Neural cell (in vitro differentiated cells): ENCODE measurements around the gene PNLIPRP2. TPM values are rescaled to one million over a fixed set of nuclear protein-coding genes. Genes with fewer than 3 reads are reported as not detected.

Experiments
- H2AFZ ChIP-seq: fragments of 200-600, 300-800 bp; sonication (generic), shearing (Covaris generic); 2 replicates; pipeline ENCODE4 v1.6.0; 2014; ENCODE audit warnings: low read depth, mild to moderate bottlenecking, antibody characterized with exemption, low read length, moderate library complexity
- H3F3A ChIP-seq: fragments of 200-600 bp; shearing (Covaris generic); 2 replicates; pipeline ENCODE4 v1.6.1; 2016; ENCODE audit warnings: mild to moderate bottlenecking, moderate library complexity, mixed read lengths, antibody characterized with exemption, low read length; ENCODE audit not compliant: insufficient read depth, poor library complexity, severe bottlenecking
- H3K27ac ChIP-seq: fragments of 200-600, 300-800 bp; sonication (generic), shearing (Covaris generic); 2 replicates; pipeline ENCODE4 v1.5.1; 2014; ENCODE audit warnings: mild to moderate bottlenecking, low read length, moderate library complexity
- H3K27me3 ChIP-seq: fragments of 300-800, 200-600 bp; sonication (generic), shearing (Covaris generic); 2 replicates; pipeline ENCODE4 v1.6.0; 2014; ENCODE audit warnings: mild to moderate bottlenecking, low read depth, low read length, moderate library complexity; ENCODE audit not compliant: insufficient read depth
- H3K36me3 ChIP-seq: fragments of 300-800, 200-600 bp; sonication (generic), shearing (Covaris generic); 2 replicates; pipeline ENCODE4 v1.5.1; 2014; ENCODE audit warnings: mild to moderate bottlenecking, antibody characterized with exemption, low read length, moderate library complexity; ENCODE audit not compliant: insufficient read depth
- H3K4me2 ChIP-seq: fragments of 300-800, 200-600 bp; sonication (generic), shearing (Covaris generic); 2 replicates; pipeline ENCODE4 v1.6.0; 2014; ENCODE audit warnings: mild to moderate bottlenecking, low read length
- H3K4me3 ChIP-seq: fragments of 300-800, 200-600 bp; sonication (generic), shearing (Covaris generic); 2 replicates; pipeline ENCODE4 v1.5.1; 2014; ENCODE audit warnings: mild to moderate bottlenecking, low read length, moderate library complexity
- H3K79me2 ChIP-seq: fragments of 200-600 bp; shearing (Covaris generic); replicated peaks from 2 replicates; pipeline ENCODE4 v1.6.0; 2014; ENCODE audit warnings: mild to moderate bottlenecking, low read length, moderate library complexity; ENCODE audit not compliant: insufficient read depth
- H3K9ac ChIP-seq: fragments of 300-800, 200-600 bp; sonication (generic), shearing (Covaris generic); 2 replicates; pipeline ENCODE4 v1.6.1; 2016; ENCODE audit warnings: mild to moderate bottlenecking, low read length, mixed read lengths
- H3K9me2 ChIP-seq: fragments of 200-600 bp; shearing (Covaris generic); 2 replicates; pipeline ENCODE4 v1.6.1; 2016; ENCODE audit warnings: mild to moderate bottlenecking, low read length, mixed read lengths; ENCODE audit not compliant: insufficient read depth
- H3K9me3 ChIP-seq: fragments of 200-600, 300-800 bp; sonication (generic), shearing (Covaris generic); 2 replicates; pipeline ENCODE4 v1.6.1; 2016; ENCODE audit warnings: mild to moderate bottlenecking, mixed run types, low read length, moderate library complexity, mixed read lengths
- H4K20me1 ChIP-seq: fragments of 200-600 bp; shearing (Covaris generic); 2 replicates; pipeline ENCODE4 v1.6.1; 2016; ENCODE audit warnings: mild to moderate bottlenecking, mixed run types; ENCODE audit not compliant: insufficient read depth
- CTCF ChIP-seq: fragments of 450-650 bp; IDR thresholded peaks from 2 replicates; pipeline ENCODE4 v1.5.1; 2014; ENCODE audit warnings: antibody characterized with exemption, mild to moderate bottlenecking, moderate library complexity; ENCODE audit not compliant: poor library complexity, severe bottlenecking
- EP300 ChIP-seq: fragments of 450-650 bp; conservative IDR thresholded peaks from 2 replicates; pipeline ENCODE4 v1.6.1; 2014; ENCODE audit warnings: antibody characterized with exemption, mild to moderate bottlenecking, moderate library complexity; ENCODE audit not compliant: poor library complexity, severe bottlenecking
- EZH2 ChIP-seq: fragments of 200-600, 300-800 bp; shearing (Covaris generic), sonication (generic); IDR thresholded peaks from 2 replicates; pipeline ENCODE4 v1.6.1; 2014; ENCODE audit warnings: antibody characterized with exemption, low read length, borderline replicate concordance, mild to moderate bottlenecking; ENCODE audit not compliant: insufficient read depth, poor library complexity, severe bottlenecking
- MXI1 ChIP-seq: fragments of 450-650 bp; conservative IDR thresholded peaks from 2 replicates; pipeline ENCODE4 v1.6.1; 2014; ENCODE audit warnings: antibody characterized with exemption, mild to moderate bottlenecking; ENCODE audit not compliant: poor library complexity, severe bottlenecking
- POLR2AphosphoS5 ChIP-seq: IDR thresholded peaks from 2 replicates; pipeline ENCODE4 v1.6.1; 2012
- RAD21 ChIP-seq: fragments of 450-650 bp; conservative IDR thresholded peaks from 2 replicates; pipeline ENCODE4 v1.6.1; 2014; ENCODE audit warnings: antibody characterized with exemption, mild to moderate bottlenecking, moderate library complexity
- REST ChIP-seq: IDR thresholded peaks from 2 replicates; pipeline ENCODE4 v1.6.1; 2012; ENCODE audit warnings: borderline replicate concordance
- SMC3 ChIP-seq: fragments of 450-650 bp; conservative IDR thresholded peaks from 2 replicates; pipeline ENCODE4 v1.6.1; 2014; ENCODE audit warnings: antibody characterized with exemption, mild to moderate bottlenecking, moderate library complexity; ENCODE audit not compliant: poor library complexity
- TAF1 ChIP-seq: IDR thresholded peaks from 2 replicates; pipeline ENCODE4 v1.6.1; 2012; ENCODE audit warnings: low read depth
- polyA plus RNA-seq: library from polyadenylated mRNA; depleted of rRNA; stranded (reverse); fragments of >200 nt; gene quantifications from 2 replicates; pipeline ENCODE4 v1.2.3, GENCODE V29; 2014

The PNLIPRP2 gene
- polyA plus RNA-seq, 1 donor from 2014 or later = not detected

GRCh38 chr10:116685807-116686206 lies 65.1 kb downstream of the PNLIPRP2 start:
- no peak overlapping the region for H3K4me2 ChIP-seq
- no peaks in the 10 kb centered on the region for H3F3A ChIP-seq
- H2AFZ ChIP-seq = no peak overlapping the region
- no peak overlapping the region for H3K27ac ChIP-seq
- TF ChIP-seq POLR2AphosphoS5 = no peak
- no peak for TF ChIP-seq RAD21
- no peak for TF ChIP-seq EP300
- TF ChIP-seq REST = no peak
- no peak for TF ChIP-seq CTCF
- TF ChIP-seq MXI1 = no peak
- no peak for TF ChIP-seq EZH2
- no peak for TF ChIP-seq TAF1
- no peak for TF ChIP-seq SMC3
- H3K9me2 ChIP-seq = no peaks in the 10 kb centered on the region
- H3K79me2 ChIP-seq = no peaks in the 10 kb centered on the region
- no peaks in the 10 kb centered on the region for H3K27me3 ChIP-seq
- H4K20me1 ChIP-seq = no peaks in the 10 kb centered on the region
- no peak overlapping the region for H3K9ac ChIP-seq
- H3K4me3 ChIP-seq = no peak overlapping the region
- no peaks in the 10 kb centered on the region for H3K9me3 ChIP-seq
- no peaks in the 10 kb centered on the region for H3K36me3 ChIP-seq

- no peak overlapping the region for H2AFZ ChIP-seq
- no peaks in the 10 kb centered on the region for H3K9me3 ChIP-seq
- no peak overlapping the region for H3K27ac ChIP-seq
- TF ChIP-seq SMC3 = no peak
- TF ChIP-seq EZH2 = no peak
- TF ChIP-seq MXI1 = no peak
- TF ChIP-seq RAD21 = no peak
- no peak for TF ChIP-seq REST
- TF ChIP-seq CTCF = no peak
- TF ChIP-seq POLR2AphosphoS5 = no peak
- TF ChIP-seq TAF1 = no peak
- H3K9ac ChIP-seq = no peak overlapping the region
- H3K36me3 ChIP-seq = no peaks in the 10 kb centered on the region
- H3K27me3 ChIP-seq = no peaks in the 10 kb centered on the region
- no peaks in the 10 kb centered on the region for H3K9me2 ChIP-seq
- no peak overlapping the region for H3K4me3 ChIP-seq
- H3F3A ChIP-seq = no peaks in the 10 kb centered on the region
- no peak overlapping the region for H3K4me2 ChIP-seq
- H3K79me2 ChIP-seq = no peaks in the 10 kb centered on the region
- H4K20me1 ChIP-seq = no peaks in the 10 kb centered on the region
These were observed 65.9 kb downstream of the PNLIPRP2 start for GRCh38 chr10:116686632-116687031.
